ENCODE measurements around the gene CDH12.
"Not testable (repeated sequence)": the region's sequence is repeated elsewhere in the genome, so short reads cannot be mapped to it uniquely, and the experiment has no call there.

Gene CDH12

DNA sequence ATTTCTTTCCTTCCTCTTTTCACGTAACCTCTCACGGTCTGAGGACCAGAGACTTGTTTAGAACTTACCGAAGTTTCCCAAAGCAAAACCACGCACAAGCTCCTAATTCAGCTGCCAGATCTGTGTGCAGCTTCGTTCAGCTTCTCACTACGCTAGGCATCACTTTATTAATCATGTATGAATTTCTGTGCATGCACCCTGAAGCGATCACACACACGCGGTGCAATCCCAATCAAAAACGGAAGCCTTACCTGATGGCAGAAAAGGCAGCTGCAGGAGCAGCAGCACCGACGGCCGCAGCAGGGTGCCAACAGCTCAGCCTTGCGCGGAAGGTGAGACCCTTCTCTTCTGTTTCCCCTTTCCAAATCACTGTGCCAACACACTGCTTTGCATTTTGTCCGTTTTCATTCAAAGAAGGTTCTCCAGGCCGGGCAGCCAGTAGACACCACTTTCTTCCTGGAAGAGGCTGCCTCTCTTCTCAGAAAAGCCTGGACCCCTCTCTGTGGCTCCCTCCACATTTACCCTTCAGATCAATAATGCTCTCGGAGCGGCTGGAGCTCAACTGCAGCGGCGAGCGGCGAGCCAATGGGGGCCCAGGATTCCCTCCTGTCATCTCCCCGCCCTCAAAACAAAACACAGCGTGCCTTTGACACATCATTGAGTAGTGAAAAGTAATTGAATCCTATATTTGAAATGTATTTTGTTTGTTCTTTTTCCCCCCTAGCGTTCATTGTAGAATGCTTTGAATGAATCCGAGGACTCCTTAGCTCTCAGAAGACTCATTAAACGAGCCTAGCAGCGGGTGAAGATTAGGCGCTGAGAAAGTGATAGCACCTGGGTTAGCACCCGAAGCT lies at the start of gene CDH12:
CDH12 (minus strand) TSS at position 538 of the 854 bp plus-strand sequence.
- DNase-seq, result no peak

DNA sequence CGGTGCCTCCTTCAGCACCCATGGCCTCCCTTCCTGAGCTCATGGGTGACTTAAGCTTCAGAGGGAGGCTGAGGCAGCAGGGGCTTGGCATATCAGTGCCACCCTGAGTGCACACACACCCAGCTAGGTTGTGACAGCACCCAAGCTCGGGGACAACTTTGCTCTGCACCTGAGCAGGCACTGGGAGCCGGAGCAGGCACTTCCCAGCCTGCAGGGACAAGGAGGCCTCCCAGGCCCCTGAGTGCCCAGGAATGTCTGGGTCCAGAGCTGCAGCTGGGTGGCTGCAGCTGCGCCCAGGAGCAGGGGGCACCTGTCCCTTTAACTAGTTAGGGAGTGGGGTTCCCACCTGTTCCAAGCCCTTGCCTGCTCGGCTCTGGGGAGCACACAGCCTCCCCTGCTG lies 48.7 kb upstream of the CDH12 start:
- DNase-seq, result no peak

- DNase-seq, result no peak
Observed at GRCh38 chr5:22900801-22901310, 47.7 kb upstream of the CDH12 start.

DNA sequence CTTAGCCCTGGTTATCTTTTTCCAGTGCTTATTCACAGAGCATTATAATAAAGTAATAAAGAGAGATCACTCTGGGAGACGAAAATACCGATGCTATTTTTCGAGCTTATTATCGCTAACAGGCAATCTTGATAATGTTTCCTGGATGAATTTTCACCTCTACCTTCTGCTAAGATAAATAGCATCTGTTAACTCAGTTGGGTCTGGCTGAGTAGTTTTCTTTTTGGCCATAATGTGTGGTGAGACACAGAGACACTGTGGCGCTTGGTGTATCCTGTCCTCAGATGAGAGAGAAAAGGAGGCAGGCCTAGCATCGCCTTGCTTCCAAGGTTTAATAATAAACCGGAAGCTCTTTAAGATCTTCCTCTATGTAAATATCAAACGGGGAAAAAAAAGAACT lies 46.2 kb upstream of the CDH12 start:
- DNase-seq, result no peak

DNA sequence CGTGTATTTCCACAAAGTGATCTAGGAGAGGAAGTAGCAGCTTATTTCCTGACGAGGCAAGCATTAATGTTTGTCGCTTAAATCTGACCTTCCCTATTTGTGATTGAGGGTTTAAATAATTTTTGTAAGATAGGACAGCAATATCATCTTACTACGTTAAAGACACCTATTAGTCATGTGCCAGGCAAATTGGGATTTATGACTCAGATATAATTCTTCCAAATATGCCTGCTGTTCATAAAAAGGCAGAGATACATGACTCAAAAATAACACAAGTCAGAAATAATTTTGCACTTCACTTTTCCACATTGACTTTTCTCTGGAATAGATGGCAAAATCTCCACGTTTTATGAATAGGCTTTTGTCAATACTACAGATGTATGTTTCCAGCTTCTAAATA lies 43.0 kb upstream of the CDH12 start:
- DNase-seq, result no peak

DNA sequence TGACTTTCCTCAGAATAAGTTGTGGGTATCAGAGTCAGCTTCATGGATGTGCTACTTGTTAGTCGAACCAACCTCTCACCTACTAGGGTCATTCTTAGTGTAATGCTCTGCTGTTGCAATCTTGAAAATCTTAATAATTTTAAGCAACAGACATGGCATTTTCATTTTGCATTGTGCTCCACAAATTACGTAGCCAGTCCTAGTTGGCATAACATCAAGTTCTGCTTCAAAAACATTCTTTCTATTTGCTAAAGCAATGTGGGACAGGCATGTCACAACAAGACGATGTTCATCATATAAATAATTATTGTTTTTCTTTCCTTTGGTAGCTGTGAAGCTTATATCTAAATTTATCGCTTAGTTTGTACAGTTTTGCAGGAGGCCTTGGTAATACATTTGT lies 39.3 kb upstream of the CDH12 start:
- no peak for DNase-seq

DNA sequence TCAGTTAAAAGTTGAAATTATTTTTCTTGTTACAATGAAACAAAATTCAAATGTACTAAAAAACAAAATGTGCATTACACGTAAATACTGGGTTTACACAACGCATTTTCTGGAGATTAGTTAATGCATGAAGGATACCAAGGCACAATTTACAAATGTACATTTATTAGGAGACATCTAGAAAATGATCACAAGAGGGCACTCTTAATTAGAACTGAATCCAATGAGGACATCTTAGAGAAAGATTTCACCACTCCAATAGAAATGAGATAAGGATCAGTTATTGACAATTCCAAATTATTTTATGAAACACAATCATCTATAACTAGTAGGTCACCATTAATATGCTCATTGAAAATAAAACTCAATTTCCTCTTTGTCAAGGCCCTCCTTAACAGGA lies 36.6 kb upstream of the CDH12 start:
- no peak for DNase-seq

DNA sequence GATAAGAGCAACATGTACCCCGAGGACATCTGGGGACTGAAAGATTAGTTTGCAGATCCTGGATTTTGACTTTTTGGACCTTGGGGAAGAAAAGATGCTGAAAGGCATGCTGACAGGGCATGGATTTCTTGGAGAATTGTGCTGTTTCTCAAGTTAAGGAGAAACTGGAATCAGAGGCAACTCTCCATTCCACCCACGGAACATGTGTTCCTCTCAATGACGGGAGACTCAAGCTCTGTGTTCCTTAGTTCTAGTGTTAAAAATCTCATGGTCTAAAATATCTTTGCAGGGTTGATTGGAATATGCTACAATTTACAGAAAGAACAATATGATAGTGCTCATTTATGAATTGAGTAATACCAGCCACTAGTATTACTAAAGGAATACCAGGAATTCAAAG lies 34.4 kb upstream of the CDH12 start:
- DNase-seq, result no peak

GRCh38 chr5:22858911-22859310 lies 5.8 kb upstream of the CDH12 start:
- DNase-seq, result not testable (repeated sequence)

GRCh38 chr5:22855824-22856223 lies 2.7 kb upstream of the CDH12 start:
- DNase-seq, result no peak

- DNase-seq, result no peak
Observed at GRCh38 chr5:22850981-22851380, 2.2 kb downstream of the CDH12 start.

DNA sequence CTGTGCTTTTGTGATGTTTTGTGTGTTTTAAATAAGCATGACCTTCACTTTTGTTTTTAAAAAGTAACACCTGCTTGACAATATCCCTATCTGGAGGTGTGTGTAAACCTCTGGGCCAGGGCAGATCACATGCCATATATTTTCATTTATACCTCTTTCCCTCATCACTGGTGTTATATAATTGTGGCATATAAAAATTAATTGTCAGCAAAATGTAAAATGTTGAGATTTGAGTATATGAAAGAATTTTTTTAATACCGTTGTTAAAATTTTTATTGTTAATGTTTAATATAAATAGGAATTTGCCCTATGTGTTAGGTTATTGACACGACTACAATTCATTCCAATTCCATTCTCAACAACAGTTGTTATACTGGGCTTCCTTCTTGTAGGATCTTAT lies 6.5 kb downstream of the CDH12 start:
- DNase-seq, result no peak

DNA sequence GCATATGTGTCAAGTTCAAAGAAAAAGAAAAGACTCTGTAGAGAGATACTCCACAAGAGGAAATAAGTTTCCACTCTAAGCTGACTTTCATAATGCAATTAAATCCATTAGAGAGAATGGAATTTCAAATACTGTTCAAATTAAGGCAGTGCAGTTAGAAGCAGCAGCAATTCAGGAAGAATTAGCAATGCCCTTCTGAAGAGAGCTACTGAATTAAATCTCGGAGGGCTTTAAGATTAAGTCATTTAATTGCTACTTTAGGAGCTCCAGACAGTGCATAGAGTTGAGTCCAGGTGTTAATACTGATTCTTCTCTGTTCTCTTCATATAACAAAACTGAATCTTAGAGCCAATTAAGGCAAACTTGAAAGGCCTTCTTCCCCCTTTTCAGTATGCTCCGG lies 8.5 kb downstream of the CDH12 start:
- no peak for DNase-seq

DNA sequence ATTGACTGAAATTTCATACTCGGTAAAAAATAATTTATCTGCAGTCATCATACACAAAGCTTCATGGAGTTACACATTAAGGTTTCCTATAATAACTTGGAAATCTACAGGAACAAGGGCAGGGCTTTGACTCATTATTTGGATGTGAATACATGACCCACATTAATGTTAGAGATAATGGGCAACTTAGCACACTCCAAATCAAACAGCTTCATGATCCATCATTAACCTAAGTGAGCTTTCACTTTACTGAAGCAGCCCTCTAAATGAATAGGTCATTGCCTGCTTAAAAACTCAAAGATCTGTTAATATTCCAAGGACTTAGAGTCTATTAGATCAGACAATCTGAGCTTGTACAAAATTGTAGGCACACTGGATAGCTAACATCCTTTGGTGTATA lies 9.0 kb downstream of the CDH12 start:
- DNase-seq, result no peak

GRCh38 chr5:22842574-22842973 lies 10.6 kb downstream of the CDH12 start:
- DNase-seq, result no peak

GRCh38 chr5:22837803-22838202 lies 15.3 kb downstream of the CDH12 start:
- no peak for DNase-seq

GRCh38 chr5:22835686-22836085 lies 17.5 kb downstream of the CDH12 start:
- DNase-seq, result no peak

GRCh38 chr5:22793463-22793862 lies 59.7 kb downstream of the CDH12 start:
- DNase-seq, result no peak

DNA sequence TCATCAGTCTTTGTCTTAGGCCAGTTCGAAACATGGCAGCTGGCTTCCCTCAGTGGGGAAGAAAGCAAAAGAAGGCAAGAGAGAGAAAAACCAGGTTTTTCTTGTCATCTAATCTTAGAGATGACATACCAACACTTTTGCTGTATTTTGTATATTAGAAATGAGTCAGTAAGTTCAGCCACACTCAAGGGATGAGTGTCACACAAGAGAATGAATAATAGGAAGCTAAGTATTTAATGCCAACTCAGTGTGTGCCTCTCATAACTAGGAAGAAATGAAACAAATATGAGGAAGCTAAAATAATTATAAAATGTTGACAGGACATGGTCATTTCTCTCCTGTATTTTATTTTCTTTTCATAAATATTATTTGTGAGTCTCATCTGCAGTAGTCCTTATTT lies 65.3 kb downstream of the CDH12 start:
- no peak for DNase-seq

DNA sequence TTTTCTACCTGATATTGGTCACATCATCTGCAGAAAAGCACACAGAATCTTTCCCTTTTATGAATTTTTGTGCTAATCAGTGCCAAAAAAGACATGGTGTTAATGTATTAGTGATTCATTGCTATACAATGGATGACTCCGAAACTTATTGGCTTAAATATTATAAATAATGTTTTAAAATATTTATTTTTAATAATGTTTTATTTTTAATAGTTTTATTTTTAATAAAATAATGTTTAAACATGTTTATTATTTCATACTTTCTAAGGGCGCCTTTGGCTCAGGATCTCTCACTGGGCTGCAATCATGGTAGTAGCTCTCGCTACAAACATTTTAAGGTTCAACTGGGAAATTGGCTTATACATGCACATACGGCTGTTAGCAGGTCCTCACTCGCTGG lies 65.7 kb downstream of the CDH12 start:
- DNase-seq, result no peak

DNA sequence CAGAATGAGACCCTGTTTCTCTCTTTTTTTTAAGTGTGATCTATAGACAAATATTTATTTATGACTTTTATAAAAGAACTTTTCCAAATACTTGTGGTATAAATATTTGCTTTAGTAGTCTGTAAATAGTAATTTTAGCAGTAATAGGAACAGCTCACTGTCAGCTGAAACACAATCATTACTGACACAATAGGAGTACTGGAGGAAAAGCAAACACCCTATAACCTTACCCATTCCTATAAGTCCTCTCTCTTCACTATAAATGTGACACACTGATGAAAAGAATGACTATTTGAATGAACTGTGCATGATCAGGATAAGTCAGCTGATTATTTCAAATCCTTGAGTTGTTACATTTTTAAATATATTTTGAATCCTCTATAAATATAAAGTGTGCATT lies 72.4 kb downstream of the CDH12 start:
- no peak for DNase-seq

GRCh38 chr5:22779499-22779898 lies 73.6 kb downstream of the CDH12 start:
- DNase-seq, result no peak

DNA sequence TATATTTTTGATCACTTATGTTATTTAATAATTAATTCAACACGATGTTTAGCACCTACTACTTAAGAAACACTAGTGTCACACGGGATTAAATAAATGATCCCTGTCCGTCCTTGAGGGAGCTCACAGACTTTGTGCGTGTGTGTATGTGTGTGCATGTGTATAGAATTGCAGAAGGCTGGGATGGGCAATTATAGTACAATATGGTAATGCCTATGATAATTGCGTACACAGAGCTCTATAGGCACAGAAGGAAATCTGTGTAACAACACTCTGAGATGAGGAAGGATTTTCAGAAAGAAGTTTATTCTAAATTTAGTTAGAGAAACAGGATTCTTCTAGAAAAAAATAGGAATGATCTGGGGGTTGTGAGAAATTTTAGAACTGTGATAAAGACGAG lies 76.9 kb downstream of the CDH12 start:
- no peak for DNase-seq

DNA sequence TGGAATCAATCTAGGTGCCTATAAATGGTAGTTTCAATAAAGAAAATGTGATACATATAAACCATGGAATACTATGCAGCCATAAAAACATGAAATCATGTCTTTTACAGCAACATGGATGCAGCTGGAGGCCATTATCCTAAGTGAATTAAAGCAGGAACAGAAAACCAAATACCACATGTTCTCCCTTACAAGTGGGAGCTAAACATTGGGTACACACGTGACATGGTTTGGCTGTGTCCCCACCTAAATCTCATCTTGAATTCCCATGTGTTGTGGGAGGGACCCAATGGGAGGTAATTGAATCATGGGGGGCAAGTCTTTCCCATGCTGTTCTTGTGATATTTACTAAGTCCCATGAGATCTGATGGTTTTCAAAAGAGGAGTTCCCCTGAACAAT lies 78.9 kb downstream of the CDH12 start:
- DNase-seq, result not testable (repeated sequence)

DNA sequence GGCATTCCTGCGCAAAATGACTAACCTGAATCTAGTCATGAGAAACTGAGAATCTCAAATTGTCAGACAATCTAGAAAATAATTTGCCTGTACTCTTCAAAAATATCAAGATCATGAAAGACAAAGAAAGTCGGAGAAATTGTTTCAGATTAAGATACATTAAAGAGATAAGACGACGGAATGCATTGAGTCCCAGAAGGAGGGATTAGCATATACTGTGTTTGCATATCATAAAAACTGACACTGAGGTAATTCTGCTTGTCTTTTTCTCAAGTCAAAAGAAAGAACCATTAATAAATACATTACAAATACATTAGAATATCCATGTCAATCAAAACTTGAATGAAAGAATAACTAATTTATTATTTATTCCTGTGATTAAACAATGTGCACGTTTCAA lies 88.4 kb downstream of the CDH12 start:
- DNase-seq, result no peak

Measured in activated CD4-positive, alpha-beta T cell treated with anti-CD3 and anti-CD28 coated beads, Interleukin-2, amount 50 U/mL, for 4 hours (primary cell).